Suprapubic skin (tissue), 4 donors: Measurements from ENCODE around the gene DPP10.

ENCODE experiments used
- EP300 ChIP-seq: sonication (generic); formaldehyde crosslinking; IDR thresholded peaks from one replicate; pipeline ENCODE4 v1.6.1; 2017; ENCODE audit warnings: antibody characterized with exemption
- POLR2A ChIP-seq, 2 donors: fragments of 450-650 bp; IDR thresholded peaks; one replicate each; pipeline ENCODE4 v1.6.1; 2017; ENCODE audit warnings: antibody characterized with exemption in 2 of 2, mild to moderate bottlenecking in 2 of 2, moderate library complexity in 2 of 2
- POLR2AphosphoS5 ChIP-seq, 3 donors: sonication (generic); formaldehyde crosslinking; IDR thresholded peaks; one replicate each; pipeline ENCODE4 v1.6.1; 2017; ENCODE audit warnings: antibody characterized with exemption in 3 of 3
- TF ChIP-seq, protein P1 (sequence below), 2 donors: fragments of 200-600 bp in 1 of 2; fragments of 450-650 bp in 1 of 2; sonication (generic) in 1 of 2; IDR thresholded peaks; one replicate each; pipeline ENCODE4 v1.5.1; 2016 to 2019; ENCODE audit warnings: antibody characterized with exemption in 2 of 2, mild to moderate bottlenecking in 1 of 2, moderate library complexity in 1 of 2

DNA sequence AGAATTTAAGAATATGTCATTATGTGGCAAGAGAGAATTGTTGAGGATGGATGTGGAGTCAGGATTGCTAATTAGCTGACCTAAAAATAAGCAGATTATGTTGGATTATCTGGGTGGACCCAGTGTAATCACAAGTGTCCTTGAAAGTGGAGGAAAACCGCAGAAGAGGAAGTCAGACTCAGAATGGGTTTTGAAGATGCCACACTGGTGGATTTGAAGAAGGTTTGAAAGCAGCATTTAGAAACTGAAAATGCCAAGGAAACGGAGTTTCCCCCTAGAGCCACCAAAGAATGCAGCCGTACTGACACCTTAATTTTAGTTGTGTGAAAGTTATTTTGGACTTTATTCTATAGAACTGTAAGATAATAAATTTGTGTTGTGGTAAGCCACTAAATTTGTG lies 41.6 kb upstream of the DPP10 start:
- TF ChIP-seq, protein P1, sequence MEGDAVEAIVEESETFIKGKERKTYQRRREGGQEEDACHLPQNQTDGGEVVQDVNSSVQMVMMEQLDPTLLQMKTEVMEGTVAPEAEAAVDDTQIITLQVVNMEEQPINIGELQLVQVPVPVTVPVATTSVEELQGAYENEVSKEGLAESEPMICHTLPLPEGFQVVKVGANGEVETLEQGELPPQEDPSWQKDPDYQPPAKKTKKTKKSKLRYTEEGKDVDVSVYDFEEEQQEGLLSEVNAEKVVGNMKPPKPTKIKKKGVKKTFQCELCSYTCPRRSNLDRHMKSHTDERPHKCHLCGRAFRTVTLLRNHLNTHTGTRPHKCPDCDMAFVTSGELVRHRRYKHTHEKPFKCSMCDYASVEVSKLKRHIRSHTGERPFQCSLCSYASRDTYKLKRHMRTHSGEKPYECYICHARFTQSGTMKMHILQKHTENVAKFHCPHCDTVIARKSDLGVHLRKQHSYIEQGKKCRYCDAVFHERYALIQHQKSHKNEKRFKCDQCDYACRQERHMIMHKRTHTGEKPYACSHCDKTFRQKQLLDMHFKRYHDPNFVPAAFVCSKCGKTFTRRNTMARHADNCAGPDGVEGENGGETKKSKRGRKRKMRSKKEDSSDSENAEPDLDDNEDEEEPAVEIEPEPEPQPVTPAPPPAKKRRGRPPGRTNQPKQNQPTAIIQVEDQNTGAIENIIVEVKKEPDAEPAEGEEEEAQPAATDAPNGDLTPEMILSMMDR (IDR thresholded peaks at IDR 0.05): no peak
- no peak for TF ChIP-seq POLR2A (IDR thresholded peaks at IDR 0.05)
- no peak for TF ChIP-seq POLR2AphosphoS5 (IDR thresholded peaks at IDR 0.05)
- no peak for TF ChIP-seq EP300
